Transverse colon (tissue), 4 donors: Measurements from ENCODE around the gene RHOD. TPM values are rescaled to one million over a fixed set of nuclear protein-coding genes. Genes with fewer than 3 reads are reported as not detected.

ENCODE experiments used
- DNase-seq: peaks from one replicate; pipeline ENCODE4 v3.0.0-alpha.2; 2019
- H3K27ac ChIP-seq, 4 donors: fragments of 200-600 bp; sonication (generic); 2 replicates each; pipeline ENCODE4 v1.5.1; 2016 to 2018; ENCODE audit warnings: inconsistent platforms in 4 of 4
- H3K27me3 ChIP-seq: fragments of 200-600 bp; sonication (generic); 2 replicates; pipeline ENCODE4 v1.5.1; 2017; ENCODE audit warnings: inconsistent platforms
- H3K36me3 ChIP-seq, 4 donors: fragments of 200-600 bp; sonication (generic); 2 replicates each; pipeline ENCODE4 v1.5.1; 2017 to 2019; ENCODE audit warnings: inconsistent platforms in 4 of 4
- H3K4me1 ChIP-seq, 4 donors: fragments of 200-600 bp; sonication (generic); 2 replicates each; pipeline ENCODE4 v1.5.1; 2017 to 2020; ENCODE audit warnings: inconsistent platforms in 4 of 4
- H3K4me3 ChIP-seq, 4 donors: fragments of 200-600 bp; sonication (generic); 1 replicate in 1 of 4; 2 replicates in 3 of 4; pipeline versions ENCODE4 v1.5.1 to v1.6.1; 2017 to 2019; ENCODE audit warnings: inconsistent platforms in 4 of 4
- H3K9me3 ChIP-seq, 2 donors: fragments of 200-600 bp; sonication (generic); 2 replicates each; pipeline ENCODE4 v1.5.1; 2017 to 2019; ENCODE audit warnings: inconsistent platforms in 2 of 2
- EP300 ChIP-seq: sonication (generic); formaldehyde crosslinking; IDR thresholded peaks from one replicate; pipeline ENCODE4 v1.6.1; 2017; ENCODE audit warnings: antibody characterized with exemption, low read depth
- POLR2A ChIP-seq: fragments of 450-650 bp; IDR thresholded peaks from one replicate; pipeline ENCODE4 v1.6.1; 2016; ENCODE audit warnings: antibody characterized with exemption, mild to moderate bottlenecking, moderate library complexity
- POLR2AphosphoS5 ChIP-seq, 3 donors: sonication (generic); formaldehyde crosslinking; IDR thresholded peaks; one replicate each; pipeline ENCODE4 v1.6.1; 2016; ENCODE audit warnings: antibody characterized with exemption in 3 of 3
- WGBS, 2 donors: methylation state at CpG; one replicate each; pipeline ENCODE4 v1.1.5; 2018; ENCODE audit warnings: low coverage in 1 of 2; 5-methylcytosine and 5-hydroxymethylcytosine counted together
- in situ Hi-C, 4 donors: fragments of 200-750 bp; cut with MboI; loops; one replicate each; pipeline versions ENCODE4 v1.15.0 to v1.15.1; 2017; ENCODE audit warnings: low sequenced_read_pairs in 3 of 4, low pct_ligation_motif_present in 1 of 4, low pct_unique_long_range_greater_than_20kb in 1 of 4
- intact Hi-C: fragments of 100-400 bp; cut with DNase I; formaldehyde crosslinking; loops from one replicate; pipeline ENCODE4 v1.15.1; 2023; ENCODE audit warnings: low total_unique reads
- total RNA-seq, 4 donors: library from RNA; depleted of rRNA; stranded (reverse); fragments of >200 nt; gene quantifications; one replicate each; pipeline ENCODE4 v1.1.0, GENCODE V29; 2016
- TF ChIP-seq, protein P1 (sequence below), 5 experiments: fragments of 200-600 bp in 3 of 5; fragments of 450-650 bp in 2 of 5; sonication (generic) in 3 of 5; IDR thresholded peaks; 1 replicate in 2 of 5; 2 replicates in 3 of 5; pipeline ENCODE4 v1.5.1; 2016 to 2017; ENCODE audit warnings: antibody characterized with exemption in 5 of 5, inconsistent platforms in 3 of 5, mild to moderate bottlenecking in 2 of 5, moderate library complexity in 1 of 5

Gene RHOD
- total RNA-seq, 4 donors from 2014 or later: 1.2 to 54.6 (median 5.8) TPM

DNA sequence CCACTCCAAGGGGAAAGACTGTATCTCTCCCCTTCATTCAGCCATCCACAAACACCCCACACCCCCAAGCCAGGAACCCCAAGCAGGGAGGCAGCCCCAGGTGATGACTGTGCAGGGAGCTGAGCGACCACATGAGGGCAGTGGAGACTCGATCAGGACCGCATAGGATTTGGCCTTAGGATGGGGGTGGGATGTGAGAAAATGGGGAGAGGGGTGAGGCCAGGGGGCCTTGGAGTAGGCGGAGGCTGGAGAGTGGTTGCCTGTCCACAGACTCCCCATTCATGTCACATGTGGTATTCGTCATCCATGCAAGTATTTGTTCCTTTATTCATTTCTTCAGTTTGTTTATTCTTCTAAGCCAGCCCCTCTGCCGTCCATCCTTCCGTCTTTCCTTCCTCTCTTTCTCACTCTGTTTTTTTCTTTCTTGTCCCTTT, 2.7 kb upstream of the RHOD start:
- peak; percentile 50 for DNase-seq
- in situ Hi-C loops: no loop called here
- no peak for TF ChIP-seq POLR2AphosphoS5 (IDR thresholded peaks at IDR 0.05)
- TF ChIP-seq POLR2A: no peak
- TF ChIP-seq, protein P1, sequence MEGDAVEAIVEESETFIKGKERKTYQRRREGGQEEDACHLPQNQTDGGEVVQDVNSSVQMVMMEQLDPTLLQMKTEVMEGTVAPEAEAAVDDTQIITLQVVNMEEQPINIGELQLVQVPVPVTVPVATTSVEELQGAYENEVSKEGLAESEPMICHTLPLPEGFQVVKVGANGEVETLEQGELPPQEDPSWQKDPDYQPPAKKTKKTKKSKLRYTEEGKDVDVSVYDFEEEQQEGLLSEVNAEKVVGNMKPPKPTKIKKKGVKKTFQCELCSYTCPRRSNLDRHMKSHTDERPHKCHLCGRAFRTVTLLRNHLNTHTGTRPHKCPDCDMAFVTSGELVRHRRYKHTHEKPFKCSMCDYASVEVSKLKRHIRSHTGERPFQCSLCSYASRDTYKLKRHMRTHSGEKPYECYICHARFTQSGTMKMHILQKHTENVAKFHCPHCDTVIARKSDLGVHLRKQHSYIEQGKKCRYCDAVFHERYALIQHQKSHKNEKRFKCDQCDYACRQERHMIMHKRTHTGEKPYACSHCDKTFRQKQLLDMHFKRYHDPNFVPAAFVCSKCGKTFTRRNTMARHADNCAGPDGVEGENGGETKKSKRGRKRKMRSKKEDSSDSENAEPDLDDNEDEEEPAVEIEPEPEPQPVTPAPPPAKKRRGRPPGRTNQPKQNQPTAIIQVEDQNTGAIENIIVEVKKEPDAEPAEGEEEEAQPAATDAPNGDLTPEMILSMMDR (IDR thresholded peaks at IDR 0.05): peak; percentile 51 to 73 (median 67)
- WGBS, 2 donors: 18 to 20% methylated on average over 4 to 7 of the region's 7 CpGs
- intact Hi-C loops: no loop called here
- no peak overlapping the region for H3K27ac ChIP-seq
- H3K9me3 ChIP-seq: no peaks in the 10 kb centered on the region
- H3K27me3 ChIP-seq: no peaks in the 10 kb centered on the region
- H3K4me1 ChIP-seq: peaks cover 11 to 28% (median 19%) of the 10 kb centered on the region in 4 donors
- no peaks in the 10 kb centered on the region for H3K36me3 ChIP-seq
- no peak overlapping the region for H3K4me3 ChIP-seq

DNA sequence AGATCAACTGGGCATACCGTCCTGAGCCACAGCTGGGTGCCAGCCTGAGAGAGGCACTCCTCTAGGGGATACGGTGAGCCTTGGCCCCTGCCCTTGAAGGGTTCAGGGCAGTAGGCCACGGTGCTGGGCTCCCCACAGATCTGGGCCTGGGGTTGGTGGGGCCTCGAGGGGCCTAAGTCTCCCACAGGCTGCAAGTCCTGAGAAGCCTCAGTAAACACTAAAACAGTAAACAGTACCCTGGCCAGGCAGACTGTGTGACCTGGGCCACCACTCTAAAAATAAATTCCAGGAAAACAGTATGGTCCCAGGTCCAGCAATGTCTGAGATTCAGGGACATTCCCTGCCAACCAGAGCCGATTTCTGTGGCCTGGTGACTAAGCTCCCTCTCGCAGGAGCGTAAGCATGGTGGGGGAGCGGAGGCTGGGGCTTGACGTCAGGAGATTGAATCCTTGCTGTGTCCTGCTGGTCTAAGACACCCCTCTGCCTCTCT, 2.3 kb upstream of the RHOD start:
- Histone ChIP-seq H3K27me3 (no peaks in the 10 kb centered on the region), H3K4me1 (peaks cover 11 to 28% (median 19%) of the 10 kb centered on the region in 4 donors), H3K27ac (no peak overlapping the region), H3K9me3 (no peaks in the 10 kb centered on the region), H3K36me3 (no peaks in the 10 kb centered on the region), H3K4me3 (no peak overlapping the region)
- in situ Hi-C loops (no loop called here), intact Hi-C loops (no loop called here)
- DNase-seq: no peak
- TF ChIP-seq POLR2A: no peak
- TF ChIP-seq, protein P1 (IDR thresholded peaks at IDR 0.05): no peak
- TF ChIP-seq POLR2AphosphoS5 (IDR thresholded peaks at IDR 0.05): no peak
- WGBS, 2 donors: 20 to 55% methylated on average over 2 to 8 of the region's 9 CpGs

DNA sequence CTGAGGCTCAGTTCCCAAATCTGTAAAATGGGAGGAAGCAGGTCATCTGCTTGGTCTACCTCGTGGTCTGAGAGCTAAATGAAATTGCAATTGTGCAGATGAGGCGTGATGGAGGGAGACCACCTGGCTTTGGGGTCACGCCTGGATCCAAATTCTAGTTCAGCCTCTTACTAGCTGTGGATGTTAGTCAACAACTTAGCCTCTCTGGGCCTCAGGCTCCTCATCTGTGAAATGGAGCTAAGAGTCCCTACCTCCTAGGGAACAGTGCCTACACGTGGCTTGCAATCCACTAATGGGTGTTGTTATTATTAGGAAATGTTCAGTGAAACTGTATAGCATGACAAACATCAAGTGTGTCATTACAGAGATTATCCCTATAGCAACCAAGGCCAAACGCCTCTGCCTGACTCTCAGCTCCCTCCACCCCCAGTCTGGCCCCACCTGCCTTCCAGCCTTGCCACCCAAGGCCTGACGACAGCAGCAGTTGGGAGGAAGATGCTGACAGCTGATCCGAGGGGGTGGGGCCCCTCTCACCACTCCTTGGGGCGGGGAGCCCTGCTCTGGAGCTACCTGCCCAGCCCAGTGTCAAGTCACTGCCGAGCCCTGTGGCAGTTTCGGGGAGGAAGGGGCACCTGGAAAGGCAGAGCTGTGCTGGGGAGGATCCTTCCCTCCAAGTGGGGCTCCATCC, 1.7 kb upstream of the RHOD start:
- intact Hi-C loops (no loop called here), in situ Hi-C loops (no loop called here)
- no peaks in the 10 kb centered on the region for H3K9me3 ChIP-seq
- 55% methylated on average over 9 of the region's 10 CpGs; no CpG with 5 or more reads in 1 of the 2 donors for WGBS, 2 donors
- no peaks in the 10 kb centered on the region for H3K36me3 ChIP-seq
- peak; percentile 78 for DNase-seq
- TF ChIP-seq, protein P1 (IDR thresholded peaks at IDR 0.05): no peak
- peak; percentile 17 for TF ChIP-seq POLR2A
- no peak for TF ChIP-seq EP300
- peak in 1 of 3 donors; percentile 20 for TF ChIP-seq POLR2AphosphoS5 (IDR thresholded peaks at IDR 0.05)
- H3K27ac ChIP-seq: peak overlapping the region in 2 of 4 donors; percentile 5 to 31
- H3K27me3 ChIP-seq: no peaks in the 10 kb centered on the region
- no peak overlapping the region for H3K4me3 ChIP-seq
- H3K4me1 ChIP-seq: peaks cover 11 to 28% (median 19%) of the 10 kb centered on the region in 4 donors

DNA sequence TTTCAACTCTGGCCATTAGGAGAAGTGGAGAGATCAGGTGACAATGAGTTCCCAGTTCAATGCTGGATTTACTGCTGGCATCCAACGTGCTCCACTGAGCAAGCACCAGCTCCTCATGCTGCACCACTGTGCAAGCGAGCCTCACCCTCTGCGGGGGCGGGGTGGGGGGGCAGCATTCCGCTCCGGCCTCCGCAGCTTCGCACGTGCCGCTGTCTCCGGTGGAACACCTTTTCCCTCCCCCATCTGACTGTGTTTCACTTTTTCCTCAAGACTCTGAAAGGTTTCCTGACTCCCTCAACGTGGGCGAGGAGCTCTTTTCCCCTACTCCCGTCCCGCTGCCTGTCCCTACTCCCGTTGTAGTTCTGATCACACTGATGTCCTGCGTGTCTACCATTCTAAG, 835 bp upstream of the RHOD start:
- no peak for TF ChIP-seq EP300
- TF ChIP-seq POLR2A: no peak
- TF ChIP-seq, protein P1 (IDR thresholded peaks at IDR 0.05): no peak
- no peak for TF ChIP-seq POLR2AphosphoS5 (IDR thresholded peaks at IDR 0.05)
- H3K4me1 ChIP-seq: peaks cover 11 to 28% (median 19%) of the 10 kb centered on the region in 4 donors
- intact Hi-C loops: no loop called here
- no peak for DNase-seq
- no peaks in the 10 kb centered on the region for H3K36me3 ChIP-seq
- no peaks in the 10 kb centered on the region for H3K9me3 ChIP-seq
- H3K27me3 ChIP-seq: no peaks in the 10 kb centered on the region
- 22 to 24% methylated on average over 6 to 17 of the region's 17 CpGs for WGBS, 2 donors
- peak overlapping the region in 1 of 4 donors; percentile 58 for H3K4me3 ChIP-seq
- peak overlapping the region in 3 of 4 donors; percentile 5 to 57 (median 31) for H3K27ac ChIP-seq
- in situ Hi-C loops: no loop called here
